ENCODE data around the gene STAM2. TPM values are rescaled to one million over a fixed set of nuclear protein-coding genes. Genes with fewer than 3 reads are reported as not detected.
"Not testable (repeated sequence)": the region's sequence is repeated elsewhere in the genome, so short reads cannot be mapped to it uniquely, and the experiment has no call there.

STAM2 gene
- total RNA-seq, 4 donors from 2014 or later, result 19.4 to 29.9 (median 23.9) TPM

GRCh38 chr2:152198499-152198898 is 22.9 kb upstream of the STAM2 start:
- Histone ChIP-seq H3K9me3 (no peaks in the 10 kb centered on the region), H3K36me3 (no peaks in the 10 kb centered on the region), H3K4me3 (no peak overlapping the region), H3K4me1 (no peaks in the 10 kb centered on the region), H3K27ac (replicated peaks in 1 of 4) (no peak overlapping the region), H3K27me3 (no peaks in the 10 kb centered on the region)
- intact Hi-C loops (cut with DNase I), result loop anchor here (10.0 kb wide), 1 partner anchor 136 kb away; the partner anchor contains the start of gene FMNL2
- WGBS, result 94% methylated on average over 2 of the region's 2 CpGs
- no peak for DNase-seq (ENCODE audit: extremely low spot score)
- TF ChIP-seq EP300 (IDR thresholded peaks at IDR 0.05) (no peak), POLR2AphosphoS5 (IDR thresholded peaks at IDR 0.05) (no peak), POLR2A (IDR thresholded peaks at IDR 0.05; ENCODE audit: low read depth) (no peak)
- TF ChIP-seq, protein P1, sequence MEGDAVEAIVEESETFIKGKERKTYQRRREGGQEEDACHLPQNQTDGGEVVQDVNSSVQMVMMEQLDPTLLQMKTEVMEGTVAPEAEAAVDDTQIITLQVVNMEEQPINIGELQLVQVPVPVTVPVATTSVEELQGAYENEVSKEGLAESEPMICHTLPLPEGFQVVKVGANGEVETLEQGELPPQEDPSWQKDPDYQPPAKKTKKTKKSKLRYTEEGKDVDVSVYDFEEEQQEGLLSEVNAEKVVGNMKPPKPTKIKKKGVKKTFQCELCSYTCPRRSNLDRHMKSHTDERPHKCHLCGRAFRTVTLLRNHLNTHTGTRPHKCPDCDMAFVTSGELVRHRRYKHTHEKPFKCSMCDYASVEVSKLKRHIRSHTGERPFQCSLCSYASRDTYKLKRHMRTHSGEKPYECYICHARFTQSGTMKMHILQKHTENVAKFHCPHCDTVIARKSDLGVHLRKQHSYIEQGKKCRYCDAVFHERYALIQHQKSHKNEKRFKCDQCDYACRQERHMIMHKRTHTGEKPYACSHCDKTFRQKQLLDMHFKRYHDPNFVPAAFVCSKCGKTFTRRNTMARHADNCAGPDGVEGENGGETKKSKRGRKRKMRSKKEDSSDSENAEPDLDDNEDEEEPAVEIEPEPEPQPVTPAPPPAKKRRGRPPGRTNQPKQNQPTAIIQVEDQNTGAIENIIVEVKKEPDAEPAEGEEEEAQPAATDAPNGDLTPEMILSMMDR (IDR thresholded peaks at IDR 0.05), result no peak

GRCh38 chr2:152197508-152198284 is 22.1 kb upstream of the STAM2 start:
- H3K9me3 ChIP-seq; H3K27ac ChIP-seq (replicated peaks in 1 of 4); H3K4me3 ChIP-seq; DNase-seq (ENCODE audit: extremely low spot score); H3K27me3 ChIP-seq; H3K4me1 ChIP-seq; H3K36me3 ChIP-seq: not testable (repeated sequence)
- intact Hi-C loops (cut with DNase I), result loop anchor here (10.0 kb wide), 1 partner anchor 137 kb away; the partner anchor contains the start of gene FMNL2
- WGBS, result no CpG with 5 or more reads among the region's 1 CpG

- H3K9me3 ChIP-seq, result no peaks in the 10 kb centered on the region
- no peak for DNase-seq (ENCODE audit: extremely low spot score)
- WGBS, result 36% methylated on average over 8 of the region's 8 CpGs
Observed at GRCh38 chr2:152189622-152190495, 14.3 kb upstream of the STAM2 start.

DNA sequence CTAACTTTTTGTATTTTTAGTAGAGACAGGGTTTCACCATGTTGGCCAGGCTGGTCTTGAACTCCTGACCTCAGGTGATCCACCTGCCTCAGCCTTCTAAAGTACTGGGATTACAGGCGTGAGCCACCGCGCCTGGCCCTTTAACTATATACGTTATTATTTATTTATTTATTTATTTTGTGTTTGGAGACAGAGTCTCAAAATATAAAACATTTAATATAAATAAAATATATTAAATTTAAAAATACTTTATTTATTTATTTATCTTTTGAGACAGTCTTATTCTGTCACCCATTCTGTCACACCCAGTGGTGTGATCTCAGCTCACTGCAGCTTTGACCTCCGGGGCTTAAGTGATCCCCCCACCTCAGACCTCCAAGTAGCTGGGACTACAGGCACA is 11.2 kb upstream of the STAM2 start:
- H3K9me3 ChIP-seq; H3K27ac ChIP-seq (replicated peaks in 1 of 4); DNase-seq (ENCODE audit: extremely low spot score); H3K36me3 ChIP-seq; H3K4me1 ChIP-seq; H3K4me3 ChIP-seq; H3K27me3 ChIP-seq: not testable (repeated sequence)
- intact Hi-C loops (cut with DNase I), result loop anchor here (2.0 kb wide), 1 partner anchor 440 kb away; no protein-coding TSS in a partner anchor
- 92% methylated on average over 5 of the region's 5 CpGs for WGBS

More at GRCh38 chr2:152189622-152190495, 14.3 kb upstream of the STAM2 start:
- no peaks in the 10 kb centered on the region for H3K4me1 ChIP-seq
- H3K36me3 ChIP-seq, result no peaks in the 10 kb centered on the region
- intact Hi-C loops (cut with DNase I), result loop anchor here (2.0 to 10.0 kb wide), 2 partner anchors 145 to 445 kb away; partner anchors contain the start of gene FMNL2
- no peak overlapping the region for H3K4me3 ChIP-seq
- peaks cover 0 to 3% (median 0%) of the 10 kb centered on the region in 4 donors for H3K27me3 ChIP-seq
- no peak overlapping the region for H3K27ac ChIP-seq (replicated peaks in 1 of 4)
- TF ChIP-seq EP300 (IDR thresholded peaks at IDR 0.05) (no peak), POLR2A (IDR thresholded peaks at IDR 0.05; ENCODE audit: low read depth) (no peak), POLR2AphosphoS5 (IDR thresholded peaks at IDR 0.05) (no peak)
- TF ChIP-seq, protein P1 (IDR thresholded peaks at IDR 0.05), result peak; percentile 77 to 79 (median 78)

- Histone ChIP-seq H3K36me3 (no peaks in the 10 kb centered on the region), H3K4me3 (no peak overlapping the region), H3K27me3 (peaks cover 0 to 3% (median 0%) of the 10 kb centered on the region in 4 donors), H3K4me1 (no peaks in the 10 kb centered on the region), H3K27ac (replicated peaks in 1 of 4) (no peak overlapping the region), H3K9me3 (no peaks in the 10 kb centered on the region)
- no peak for DNase-seq (ENCODE audit: extremely low spot score)
- intact Hi-C loops (cut with DNase I), result loop anchor here (2.0 kb wide), 1 partner anchor 441 kb away; no protein-coding TSS in a partner anchor
- no peak for TF ChIP-seq POLR2A (IDR thresholded peaks at IDR 0.05; ENCODE audit: low read depth)
- TF ChIP-seq, protein P1 (IDR thresholded peaks at IDR 0.05), result no peak
- TF ChIP-seq POLR2AphosphoS5 (IDR thresholded peaks at IDR 0.05), result no peak
- TF ChIP-seq EP300 (IDR thresholded peaks at IDR 0.05), result no peak
- WGBS, result 86% methylated on average over 3 of the region's 3 CpGs
Observed at GRCh38 chr2:152186262-152186661, 10.7 kb upstream of the STAM2 start.
